H9 (cell line): ENCODE data around the gene DDRGK1. TPM values are rescaled to one million over a fixed set of nuclear protein-coding genes. Genes with fewer than 3 reads are reported as not detected.

Source experiments
- DNase-seq: peaks from one replicate; pipeline ENCODE4 v3.0.0-alpha.2; 2017
- H2AFZ ChIP-seq: one replicate; pipeline ENCODE4 v1.6.1; 2013; ENCODE audit warnings: mild to moderate bottlenecking, low read length, control low read depth, moderate library complexity
- H2AK5ac ChIP-seq: 2 replicates; pipeline ENCODE4 v1.6.1; 2013; ENCODE audit warnings: low read length, control low read depth, mixed read lengths; ENCODE audit not compliant: insufficient read length
- H2BK120ac ChIP-seq: one replicate; pipeline ENCODE4 v1.6.1; 2013; ENCODE audit warnings: low read depth, mild to moderate bottlenecking, low read length, control low read depth, inconsistent platforms; ENCODE audit not compliant: poor library complexity, severe bottlenecking
- H2BK12ac ChIP-seq: 2 replicates; pipeline ENCODE4 v1.6.1; 2013; ENCODE audit warnings: low read length, control low read depth, mixed read lengths, low read depth; ENCODE audit not compliant: insufficient read length
- H2BK15ac ChIP-seq: 2 replicates; pipeline ENCODE4 v1.6.1; 2013; ENCODE audit warnings: low read depth, low read length, control low read depth
- H2BK20ac ChIP-seq: one replicate; pipeline ENCODE4 v1.6.1; 2013; ENCODE audit warnings: low read depth, mild to moderate bottlenecking, low read length, control low read depth, inconsistent platforms; ENCODE audit not compliant: poor library complexity, severe bottlenecking
- H2BK5ac ChIP-seq: 2 replicates; pipeline ENCODE4 v1.6.1; 2013; ENCODE audit warnings: low read length, control low read depth, mixed read lengths; ENCODE audit not compliant: insufficient read length
- H3K14ac ChIP-seq: 2 replicates; pipeline ENCODE4 v1.6.1; 2013; ENCODE audit warnings: low read length, control low read depth; ENCODE audit not compliant: insufficient read depth
- H3K18ac ChIP-seq: 2 replicates; pipeline ENCODE4 v1.6.1; 2013; ENCODE audit warnings: low read depth, mild to moderate bottlenecking, mixed read lengths, low read length, control low read depth; ENCODE audit not compliant: insufficient read length
- H3K23ac ChIP-seq: 2 replicates; pipeline ENCODE4 v1.6.1; 2013; ENCODE audit warnings: low read length, control low read depth, mixed read lengths, low read depth; ENCODE audit not compliant: insufficient read length
- H3K23me2 ChIP-seq: 2 replicates; pipeline ENCODE4 v1.6.1; 2013; ENCODE audit warnings: low read depth, mild to moderate bottlenecking, mixed read lengths, low read length, control low read depth; ENCODE audit not compliant: insufficient read length, poor library complexity, severe bottlenecking
- H3K27ac ChIP-seq: 2 replicates; pipeline ENCODE4 v1.5.1; 2013; ENCODE audit warnings: low read length, control low read depth, mixed read lengths, low read depth; ENCODE audit not compliant: insufficient read length
- H3K27me3 ChIP-seq: 2 replicates; pipeline ENCODE4 v1.6.1; 2013; ENCODE audit warnings: low read length, control low read depth, inconsistent platforms; ENCODE audit not compliant: insufficient read depth
- H3K4ac ChIP-seq: 2 replicates; pipeline ENCODE4 v1.6.1; 2013; ENCODE audit warnings: low read depth, mild to moderate bottlenecking, control low read depth, inconsistent platforms, low read length, moderate library complexity
- H3K4me1 ChIP-seq: 2 replicates; pipeline ENCODE4 v1.6.1; 2013; ENCODE audit warnings: low read length, control low read depth, inconsistent platforms; ENCODE audit not compliant: insufficient read depth
- H3K4me2 ChIP-seq: 2 replicates; pipeline ENCODE4 v1.6.1; 2013; ENCODE audit warnings: low read length, control low read depth, mixed read lengths; ENCODE audit not compliant: insufficient read length, insufficient read depth
- H3K56ac ChIP-seq: 2 replicates; pipeline ENCODE4 v1.6.1; 2013; ENCODE audit warnings: low read depth, mild to moderate bottlenecking, mixed read lengths, low read length, control low read depth; ENCODE audit not compliant: insufficient read length
- H3K79me1 ChIP-seq: 2 replicates; pipeline ENCODE4 v1.6.1; 2013; ENCODE audit warnings: low read depth, mild to moderate bottlenecking, moderate library complexity, low read length, control low read depth, inconsistent platforms; ENCODE audit not compliant: insufficient read depth, poor library complexity, severe bottlenecking
- H3K79me2 ChIP-seq: 2 replicates; pipeline ENCODE4 v1.6.1; 2013; ENCODE audit warnings: low read length, control low read depth, inconsistent platforms; ENCODE audit not compliant: insufficient read depth
- H3K9ac ChIP-seq: 2 replicates; pipeline ENCODE4 v1.6.1; 2013; ENCODE audit warnings: low read length, control low read depth, mixed read lengths; ENCODE audit not compliant: insufficient read length; ENCODE audit errors: extremely low read depth
- H3K9me3 ChIP-seq: one replicate; pipeline ENCODE4 v1.6.1; 2013; ENCODE audit warnings: low read depth, low read length, inconsistent platforms; ENCODE audit not compliant: control insufficient read depth
- H3T11ph ChIP-seq: one replicate; pipeline ENCODE4 v1.6.1; 2013; ENCODE audit warnings: mild to moderate bottlenecking, low read length, control low read depth, inconsistent platforms
- H4K20me1 ChIP-seq: one replicate; pipeline ENCODE4 v1.6.1; 2013; ENCODE audit not compliant: control insufficient read depth, insufficient read length, insufficient read depth
- H4K5ac ChIP-seq: 2 replicates; pipeline ENCODE4 v1.6.1; 2013; ENCODE audit warnings: low read depth, mild to moderate bottlenecking, mixed read lengths, low read length, control low read depth; ENCODE audit not compliant: insufficient read length
- H4K8ac ChIP-seq: replicated peaks from 2 replicates; pipeline ENCODE4 v1.6.1; 2013; ENCODE audit warnings: low read length, control low read depth, mixed read lengths, low read depth; ENCODE audit not compliant: insufficient read length
- H4K91ac ChIP-seq: 2 replicates; pipeline ENCODE4 v1.6.1; 2013; ENCODE audit warnings: low read depth, mild to moderate bottlenecking, moderate library complexity, mixed read lengths, low read length, control low read depth; ENCODE audit not compliant: insufficient read length
- H3K27ac Mint-ChIP-seq, 3 experiments: 2 replicates in 2 of 3; 3 replicates in 1 of 3; pipeline ENCODE4 v1.8.0; 2020 to 2021; ENCODE audit warnings: mixed read lengths in 3 of 3, mild to moderate bottlenecking in 1 of 3, moderate library complexity in 1 of 3
- H3K27me3 Mint-ChIP-seq: 2 replicates; pipeline ENCODE4 v1.8.0; 2021; ENCODE audit warnings: low read depth, mild to moderate bottlenecking, moderate library complexity, mixed read lengths
- H3K36me3 Mint-ChIP-seq, 3 experiments: 2 replicates in 2 of 3; 3 replicates in 1 of 3; pipeline ENCODE4 v1.8.0; 2020 to 2021; ENCODE audit warnings: low read depth in 3 of 3, mixed read lengths in 3 of 3; ENCODE audit not compliant: insufficient read depth in 1 of 3
- H3K4me1 Mint-ChIP-seq, 2 experiments: 2 replicates each; pipeline ENCODE4 v1.8.0; 2020; ENCODE audit warnings: mixed read lengths in 2 of 2
- H3K4me3 Mint-ChIP-seq, 2 experiments: 2 replicates in 1 of 2; 3 replicates in 1 of 2; pipeline ENCODE4 v1.8.0; 2020 to 2021; ENCODE audit warnings: mild to moderate bottlenecking in 2 of 2, mixed read lengths in 2 of 2, moderate library complexity in 1 of 2
- H3K9me3 Mint-ChIP-seq, 2 experiments: 2 replicates in 1 of 2; 3 replicates in 1 of 2; pipeline ENCODE4 v1.8.0; 2020; ENCODE audit warnings: mild to moderate bottlenecking in 2 of 2, mixed read lengths in 2 of 2, moderate library complexity in 1 of 2
- WGBS: extraction: QIAGEN DNeasy Blood & Tissue Kit; methylation state at CpG from one replicate; pipeline ENCODE4 v1.1.7; 2013; ENCODE audit warnings: missing lambda C conversion rate, low lambda C conversion rate, mixed read lengths; ENCODE audit not compliant: insufficient read length; ENCODE audit errors: extremely low coverage; 5-methylcytosine and 5-hydroxymethylcytosine counted together
- total RNA-seq: library from RNA; stranded (reverse); gene quantifications from 2 replicates; pipeline ENCODE4 v1.2.1, GENCODE V29; 2021
- TF ChIP-seq, protein P1 (sequence below): fragments of 200-600 bp; sonication (generic); conservative IDR thresholded peaks from 3 replicates; pipeline ENCODE4 v1.8.0; 2021; ENCODE audit warnings: antibody characterized with exemption, mild to moderate bottlenecking

Gene DDRGK1
- total RNA-seq, 1 experiment from 2014 or later, result 58.1 TPM

DNA sequence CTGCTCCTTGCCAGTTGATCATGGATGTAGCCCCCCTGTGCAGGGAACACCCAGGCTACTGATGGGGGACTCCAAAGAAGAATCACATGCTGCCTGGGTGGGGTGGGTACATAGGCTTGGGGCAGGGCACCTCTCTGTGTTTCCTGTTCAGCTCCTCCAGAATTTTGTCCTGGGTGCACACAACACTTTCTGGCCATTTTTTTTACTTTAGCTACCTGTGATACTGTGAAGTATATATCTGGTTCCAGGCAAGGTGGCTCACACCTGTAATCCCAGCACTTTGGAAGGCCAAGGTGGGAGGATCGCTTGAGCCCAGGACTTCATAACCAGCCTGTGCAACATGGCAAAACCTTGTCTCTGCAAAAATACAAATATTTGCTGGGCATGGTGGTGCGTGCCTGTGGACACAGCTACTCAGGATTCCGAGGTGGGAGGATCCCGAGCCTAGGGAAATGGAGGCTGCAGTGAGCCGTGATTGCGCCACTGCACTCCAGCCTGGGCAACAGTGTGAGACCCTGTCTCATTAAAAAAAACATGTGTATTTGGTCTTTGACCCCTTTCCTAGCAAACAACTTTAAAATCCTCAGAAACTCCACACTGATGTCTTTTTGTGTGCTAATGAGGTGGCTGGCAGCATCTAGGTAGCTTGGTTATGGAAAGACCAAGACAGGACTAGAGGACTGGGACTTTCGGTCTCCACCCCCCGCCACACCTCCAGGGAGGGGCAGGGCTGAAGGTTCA is 20.4 kb upstream of the DDRGK1 start:
- Histone ChIP-seq H2BK20ac (no peak overlapping the region), H3K4me1 (no peaks in the 10 kb centered on the region), H4K8ac (no peak overlapping the region), H3T11ph (no peak overlapping the region), H3K23ac (no peak overlapping the region), H3K14ac (no peak overlapping the region), H4K20me1 (no peaks in the 10 kb centered on the region), H3K27ac (no peak overlapping the region), H3K79me1 (no peaks in the 10 kb centered on the region), H3K9me3 (no peaks in the 10 kb centered on the region), H2BK120ac (no peak overlapping the region), H4K5ac (no peak overlapping the region), H3K4ac (no peak overlapping the region), H4K91ac (no peak overlapping the region), H3K23me2 (no peaks in the 10 kb centered on the region), H3K79me2 (no peaks in the 10 kb centered on the region), H3K4me2 (no peak overlapping the region), H2AFZ (no peak overlapping the region), H2AK5ac (no peak overlapping the region), H2BK5ac (no peak overlapping the region), H3K27me3 (no peaks in the 10 kb centered on the region), H2BK15ac (no peak overlapping the region; the same call in 1 of the 2 replicates), H3K9ac (no peak overlapping the region), H3K18ac (no peak overlapping the region), H2BK12ac (no peak overlapping the region), H3K56ac (no peak overlapping the region)
- no peak overlapping the region for H3K27ac Mint-ChIP-seq
- no peak for DNase-seq
- no peak overlapping the region for H3K4me3 Mint-ChIP-seq
- H3K4me1 Mint-ChIP-seq, result no peaks in the 10 kb centered on the region
- no peaks in the 10 kb centered on the region for H3K9me3 Mint-ChIP-seq
- peaks cover 18 to 52% (median 22%) of the 10 kb centered on the region in 3 experiments; a peak in 6 of 7 replicates for H3K36me3 Mint-ChIP-seq
- TF ChIP-seq, protein P1, sequence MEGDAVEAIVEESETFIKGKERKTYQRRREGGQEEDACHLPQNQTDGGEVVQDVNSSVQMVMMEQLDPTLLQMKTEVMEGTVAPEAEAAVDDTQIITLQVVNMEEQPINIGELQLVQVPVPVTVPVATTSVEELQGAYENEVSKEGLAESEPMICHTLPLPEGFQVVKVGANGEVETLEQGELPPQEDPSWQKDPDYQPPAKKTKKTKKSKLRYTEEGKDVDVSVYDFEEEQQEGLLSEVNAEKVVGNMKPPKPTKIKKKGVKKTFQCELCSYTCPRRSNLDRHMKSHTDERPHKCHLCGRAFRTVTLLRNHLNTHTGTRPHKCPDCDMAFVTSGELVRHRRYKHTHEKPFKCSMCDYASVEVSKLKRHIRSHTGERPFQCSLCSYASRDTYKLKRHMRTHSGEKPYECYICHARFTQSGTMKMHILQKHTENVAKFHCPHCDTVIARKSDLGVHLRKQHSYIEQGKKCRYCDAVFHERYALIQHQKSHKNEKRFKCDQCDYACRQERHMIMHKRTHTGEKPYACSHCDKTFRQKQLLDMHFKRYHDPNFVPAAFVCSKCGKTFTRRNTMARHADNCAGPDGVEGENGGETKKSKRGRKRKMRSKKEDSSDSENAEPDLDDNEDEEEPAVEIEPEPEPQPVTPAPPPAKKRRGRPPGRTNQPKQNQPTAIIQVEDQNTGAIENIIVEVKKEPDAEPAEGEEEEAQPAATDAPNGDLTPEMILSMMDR, result no peak
- no CpG with 5 or more reads among the region's 8 CpGs for WGBS
- H3K27me3 Mint-ChIP-seq, result no peaks in the 10 kb centered on the region
